ENCODE results near the gene SSB. TPM values are rescaled to one million over a fixed set of nuclear protein-coding genes. Genes with fewer than 3 reads are reported as not detected.
A peak's percentile ranks its signal among the peaks of the same experiment; 100 is the strongest.

SSB gene
- total and polyA plus RNA-seq, 2 of the 13 experiments (the other 11 are each of a cell fraction or from before 2014, with no cell fraction given): 109 to 208 TPM

GRCh38 chr2:169827272-169828140 lies 28.8 kb downstream of the SSB start, which contains the start of gene UBR3 (continued):
- no peak for TF ChIP-seq ARID3A (IDR thresholded peaks at IDR 0.05; ENCODE audit: low read depth, low read length)
- no peak for TF ChIP-seq NR1H2 (CRISPR knock-in tag; IDR thresholded peaks at IDR 0.05; ENCODE audit: borderline replicate concordance, low read depth)
- TF ChIP-seq TOPORS (CRISPR knock-in tag; IDR thresholded peaks at IDR 0.05): peak; percentile 66; the same call in 1 of the 2 replicates
- TF ChIP-seq ARHGAP35 (CRISPR knock-in tag; IDR thresholded peaks at IDR 0.05; ENCODE audit: borderline replicate concordance): peak; percentile 53; the same call in 1 of the 2 replicates
- TF ChIP-seq ZNF609 (CRISPR knock-in tag; IDR thresholded peaks at IDR 0.05; ENCODE audit: borderline replicate concordance): no peak
- no peak for TF ChIP-seq ZNF3 (CRISPR knock-in tag; IDR thresholded peaks at IDR 0.05)
- no peak for TF ChIP-seq SRSF9 (IDR thresholded peaks at IDR 0.05; ENCODE audit: borderline replicate concordance, insufficient read depth, low read depth, low read length, poor library complexity, severe bottlenecking)
- TF ChIP-seq POGZ (CRISPR knock-in tag; IDR thresholded peaks at IDR 0.05): peak; percentile 81; the same call in 1 of the 2 replicates
- TF ChIP-seq CERS6 (CRISPR knock-in tag; IDR thresholded peaks at IDR 0.05): no peak
- TF ChIP-seq ZNF547 (CRISPR knock-in tag; IDR thresholded peaks at IDR 0.05): peak; percentile 18; the same call in 1 of the 2 replicates
- no peak for TF ChIP-seq GLI4 (CRISPR knock-in tag; IDR thresholded peaks at IDR 0.05; ENCODE audit: borderline replicate concordance)
- no peak for TF ChIP-seq NR2F2 (IDR thresholded peaks at IDR 0.05; ENCODE audit: borderline replicate concordance, low read depth)
- no peak for TF ChIP-seq ZSCAN20 (CRISPR knock-in tag; IDR thresholded peaks at IDR 0.05; ENCODE audit: borderline replicate concordance)
- TF ChIP-seq FOXJ3 (CRISPR knock-in tag; IDR thresholded peaks at IDR 0.05; ENCODE audit: borderline replicate concordance): no peak
- TF ChIP-seq STAT5B (CRISPR knock-in tag; IDR thresholded peaks at IDR 0.05): no peak
- TF ChIP-seq ZNF264 (CRISPR knock-in tag; IDR thresholded peaks at IDR 0.05): no peak
- no peak for TF ChIP-seq ZNF792 (CRISPR knock-in tag; IDR thresholded peaks at IDR 0.05)

Measured in HepG2 (cell line).